NCI-H1930 (cell line): Measurements from ENCODE around the gene GNG7.
"Not testable (repeated sequence)": the region's sequence is repeated elsewhere in the genome, so short reads cannot be mapped to it uniquely, and the experiment has no call there.

Experiments used
- DNase-seq, 2 experiments: peaks; one replicate each; lab custom pipeline; 2025; lab: John Stamatoyannopoulos, UW

GNG7 gene

DNA sequence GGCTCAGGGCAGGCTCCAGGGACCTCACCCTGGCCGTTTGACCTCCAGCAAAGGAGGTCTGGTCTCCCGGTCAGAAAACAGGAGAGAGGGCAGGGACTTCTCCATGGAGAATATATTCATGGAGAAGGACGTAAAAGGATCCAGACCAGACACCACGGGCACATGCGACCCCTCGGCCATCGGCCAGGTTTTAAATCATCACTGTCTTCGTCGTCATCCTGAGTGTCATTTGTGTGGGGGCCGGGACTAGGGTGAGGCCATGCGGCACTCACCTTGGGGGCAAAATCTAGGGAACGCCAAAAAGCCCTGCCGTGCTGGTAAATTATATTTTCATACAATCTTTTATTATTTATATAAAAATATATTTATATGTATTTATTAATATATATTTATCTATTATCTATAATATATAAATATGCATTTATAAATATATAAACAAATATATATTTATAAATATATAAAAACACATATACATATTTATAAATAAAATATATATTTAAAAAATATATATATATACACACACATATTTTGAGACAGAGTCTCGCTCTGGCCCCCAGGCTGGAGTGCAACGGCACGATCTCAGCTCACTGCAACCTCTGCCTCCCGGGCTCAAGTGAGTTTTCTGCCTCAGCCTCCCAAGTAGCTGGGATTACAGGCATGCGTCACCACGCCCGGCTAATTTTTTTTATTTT is 151.2 kb downstream of the GNG7 start:
- DNase-seq, result no peak

- DNase-seq, result no peak
Measured at GRCh38 chr19:2550431-2551171, 151.9 kb downstream of the GNG7 start.

- no peak for DNase-seq
Measured at GRCh38 chr19:2549701-2550191, 152.7 kb downstream of the GNG7 start.

DNA sequence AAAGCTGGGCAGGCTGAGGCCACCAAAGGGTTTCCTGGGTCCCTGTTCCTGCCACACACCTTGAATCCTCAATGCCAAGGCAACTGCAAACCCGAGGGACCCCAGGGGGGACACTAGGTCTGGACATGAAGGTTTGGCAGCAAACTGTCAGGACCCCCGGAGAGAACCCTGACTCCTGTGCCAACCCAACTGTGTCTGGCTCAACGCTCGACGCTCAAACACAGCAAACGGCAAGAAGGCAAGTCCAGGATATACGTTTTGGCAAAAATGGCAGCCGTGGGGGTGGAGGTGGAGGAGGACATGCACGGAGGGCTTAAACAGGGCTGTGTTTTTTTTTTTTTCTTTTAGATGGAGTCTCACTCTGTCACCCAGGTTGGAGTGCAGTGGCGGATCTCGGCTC is 153.5 kb downstream of the GNG7 start:
- DNase-seq, result no peak

DNA sequence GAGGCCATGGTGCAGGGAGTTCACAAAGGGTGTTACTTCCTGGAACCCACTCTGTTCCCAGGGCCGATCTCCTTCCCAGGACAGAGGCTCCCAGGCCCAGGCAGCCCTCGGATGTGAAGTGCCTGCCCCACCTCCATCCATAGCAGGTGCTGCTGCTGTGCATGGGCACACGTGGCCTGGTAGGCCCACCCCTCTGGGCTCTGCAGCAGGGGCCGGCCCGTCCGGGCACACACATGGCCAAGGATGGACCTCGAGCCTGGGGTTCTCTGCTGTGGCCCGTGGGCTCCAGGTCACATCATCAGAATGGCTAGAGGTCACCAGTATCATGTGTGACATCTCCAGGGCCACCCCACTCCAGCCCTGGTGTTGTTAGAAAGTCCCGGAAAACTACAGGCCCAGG is 154.8 kb downstream of the GNG7 start:
- DNase-seq, result no peak

DNA sequence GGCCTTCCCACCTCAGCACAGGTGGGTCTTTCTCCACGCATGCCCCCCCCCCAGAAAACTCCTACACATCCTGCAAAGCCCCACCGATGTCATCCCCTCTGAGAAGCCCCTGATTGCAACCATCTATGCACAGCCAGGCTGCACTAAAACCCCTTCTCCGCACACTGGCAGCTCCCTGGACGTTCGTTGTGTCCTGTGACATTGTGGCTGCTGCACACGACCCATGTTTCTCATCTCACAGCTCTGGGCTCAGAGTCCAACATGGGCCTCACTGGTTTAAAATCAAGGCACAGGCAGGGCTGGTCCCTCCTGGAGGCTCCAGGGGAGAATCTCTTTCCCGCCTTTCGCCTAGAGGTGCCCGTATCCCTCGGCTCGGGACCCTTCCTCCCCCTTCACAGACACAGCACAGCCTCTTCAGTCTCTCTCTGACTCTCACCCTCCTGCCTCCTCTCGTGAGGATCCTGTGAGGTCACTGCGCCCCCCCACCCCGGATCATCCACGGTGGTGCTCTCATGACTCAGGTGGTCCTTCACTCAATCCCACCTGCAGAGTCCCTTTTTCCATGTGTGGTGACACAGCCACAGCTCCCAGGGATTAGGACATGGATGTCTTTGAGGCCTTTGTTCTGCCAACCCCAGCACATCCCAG is 155.3 kb downstream of the GNG7 start:
- DNase-seq, result no peak

DNA sequence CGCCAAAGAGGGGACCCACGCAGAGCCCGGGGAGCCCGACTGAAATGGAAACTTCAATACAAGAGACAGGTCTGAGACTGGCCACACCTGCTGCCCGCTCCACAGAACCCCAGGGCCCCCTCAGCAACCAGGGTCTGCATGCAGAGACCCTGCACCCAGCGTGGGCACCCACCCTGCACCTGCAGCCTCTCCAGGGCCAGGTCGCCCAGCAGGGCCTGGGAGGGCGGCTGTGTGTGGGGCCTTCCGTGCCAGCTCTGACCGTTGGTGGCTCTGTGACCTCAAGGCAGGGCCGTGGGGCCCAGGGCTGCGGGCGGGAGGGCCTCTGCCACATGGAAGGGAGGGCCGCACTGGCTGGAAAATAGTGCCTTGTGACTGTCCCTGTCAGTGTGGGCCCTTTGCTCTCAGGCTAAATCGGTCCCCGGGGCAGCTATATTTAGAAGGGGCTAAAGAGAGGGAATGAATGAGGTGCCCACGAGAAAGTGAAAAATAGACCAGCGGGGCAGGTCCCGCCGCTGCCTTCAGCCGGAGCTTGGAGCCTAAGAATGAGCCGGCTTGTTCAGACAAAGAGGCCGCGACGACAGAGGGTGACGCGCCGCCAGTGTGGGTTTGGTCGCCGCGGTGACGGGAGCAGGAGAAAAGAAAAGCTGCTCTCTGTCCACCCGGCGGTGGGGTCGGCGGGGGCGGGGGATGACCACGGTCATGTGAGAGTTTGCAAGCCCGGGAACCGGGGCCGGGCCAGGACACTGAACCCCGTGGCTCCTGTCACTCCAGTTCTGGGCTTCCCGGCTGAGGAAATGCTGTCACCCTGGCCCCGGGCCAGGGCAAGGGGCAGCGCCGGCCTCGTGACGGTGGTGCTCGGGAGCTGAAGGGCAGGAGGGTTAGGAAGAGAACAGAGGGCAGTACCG is 156.1 kb downstream of the GNG7 start:
- DNase-seq, result no peak

DNA sequence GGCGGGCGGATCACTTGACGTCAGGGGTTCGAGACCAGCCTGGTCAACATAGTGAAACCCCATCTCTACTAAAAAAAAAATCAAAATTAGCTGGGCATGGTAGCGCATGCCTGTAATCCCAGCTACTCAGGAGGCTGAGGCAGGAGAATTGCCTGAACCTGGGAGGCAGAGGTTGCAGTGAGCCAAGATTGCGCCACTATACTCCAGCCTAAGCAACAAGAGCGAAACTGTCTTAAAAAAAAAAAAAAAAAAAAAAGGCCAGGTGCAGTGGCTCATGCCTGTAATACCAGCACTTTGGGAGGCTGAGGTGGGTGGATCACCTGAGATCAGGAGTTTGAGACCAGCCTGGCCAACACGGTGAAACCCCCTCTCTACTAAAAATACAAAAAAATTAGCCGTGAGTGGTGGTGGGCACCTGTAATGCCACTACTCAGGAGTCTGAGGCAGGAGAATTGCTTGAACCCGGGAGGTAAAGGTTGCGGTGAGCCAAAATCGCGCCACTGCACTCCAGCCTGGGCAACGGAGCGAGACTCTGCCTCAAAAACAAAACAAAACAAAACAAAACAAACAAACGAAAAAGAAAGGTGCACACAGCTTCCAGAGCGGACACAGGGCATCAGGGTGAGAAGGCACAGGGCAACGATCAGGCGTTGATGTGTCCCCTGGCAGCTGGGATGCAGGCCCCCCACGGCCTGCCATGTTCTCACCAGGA is 156.9 kb downstream of the GNG7 start:
- not testable (repeated sequence) for DNase-seq

DNA sequence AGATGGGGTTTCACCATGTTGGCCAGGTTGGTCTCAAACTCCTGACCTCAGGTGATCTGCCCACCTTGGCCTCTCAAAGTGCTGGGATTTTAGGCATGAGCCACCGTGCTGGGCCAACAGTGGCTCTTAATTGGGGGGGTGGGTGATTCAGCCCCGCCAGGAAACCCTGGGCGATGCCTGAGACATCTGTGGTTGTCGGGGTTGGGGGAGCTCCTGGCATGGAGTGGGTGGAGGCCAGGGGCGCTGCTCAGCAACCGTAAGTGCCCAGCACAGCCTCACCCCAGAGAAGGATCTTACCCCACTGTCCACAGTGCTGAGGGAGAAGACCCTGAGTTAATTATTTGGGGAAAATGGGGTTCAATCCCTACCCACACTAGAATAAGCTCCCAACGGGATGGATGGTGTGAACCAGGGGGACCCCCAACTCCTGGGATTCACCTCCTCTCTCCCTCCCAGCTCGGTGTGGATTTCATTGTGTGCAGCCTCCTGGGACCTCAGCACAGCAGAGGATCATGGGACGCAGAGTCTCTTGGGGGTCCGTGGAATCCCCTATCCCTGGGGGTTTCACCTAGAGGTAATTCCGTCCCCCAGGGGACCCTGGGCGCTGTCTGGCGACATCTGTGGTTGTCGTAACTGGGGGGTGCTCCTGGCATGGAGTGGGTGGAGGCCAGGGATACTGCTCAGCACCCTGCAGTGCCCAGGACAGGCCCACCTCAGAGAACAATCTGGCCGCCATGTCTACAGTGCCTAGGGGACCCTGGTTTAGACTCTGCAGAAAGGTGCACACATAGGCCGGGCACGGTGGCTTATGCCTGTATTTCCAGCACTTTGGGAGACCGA is 157.7 kb downstream of the GNG7 start:
- DNase-seq, result no peak

DNA sequence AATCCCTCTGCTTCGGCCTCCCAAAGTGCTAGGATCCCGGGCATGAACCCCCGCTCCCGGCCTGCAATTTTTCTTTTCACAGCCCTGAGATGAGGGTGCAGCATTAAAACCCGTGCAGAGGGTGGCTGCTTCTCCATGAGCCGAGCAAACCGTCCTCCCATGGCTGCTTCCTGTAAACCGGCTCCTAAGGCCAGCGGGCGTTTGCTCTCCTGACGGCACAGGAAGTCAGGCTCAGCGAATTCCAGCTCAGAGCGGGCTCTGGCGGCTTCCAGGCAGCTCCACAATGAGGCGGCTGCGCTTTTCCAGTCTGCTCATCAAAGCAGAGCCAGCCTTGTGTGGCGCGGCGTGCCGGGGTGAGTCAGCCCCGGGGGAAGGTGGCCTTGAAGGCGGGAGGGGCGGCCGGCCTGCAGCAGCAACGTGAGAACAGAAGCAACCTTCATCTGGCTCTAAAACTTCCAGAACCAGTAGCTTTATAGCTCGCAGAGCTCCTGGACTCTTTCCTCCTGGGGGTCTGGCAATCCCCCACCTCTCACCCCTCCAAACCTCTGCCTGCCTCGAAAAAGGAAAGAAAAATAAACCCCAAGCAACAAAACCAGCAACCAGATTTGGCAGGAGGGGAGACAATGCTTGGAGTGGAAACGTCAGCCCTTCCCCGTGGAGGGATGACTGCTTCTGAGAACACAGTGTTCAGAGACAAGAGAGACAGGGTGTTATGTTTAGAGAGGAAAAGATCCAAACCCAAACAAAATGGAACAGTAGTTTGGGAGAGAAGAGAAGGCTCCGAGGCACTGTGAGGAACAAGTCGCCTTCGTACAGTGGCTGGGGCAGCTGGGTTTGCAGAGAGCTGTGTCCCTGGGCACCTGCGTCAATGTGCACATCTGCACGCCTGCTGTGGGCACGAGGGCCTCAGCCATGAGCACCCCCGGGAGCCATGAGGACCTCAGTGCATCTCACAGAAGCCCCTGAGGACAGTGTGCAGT is 158.7 kb downstream of the GNG7 start:
- DNase-seq, result peak; percentile 11 to 49

- not testable (repeated sequence) for DNase-seq
Measured at GRCh38 chr19:2543072-2543462, 159.4 kb downstream of the GNG7 start.

GRCh38 chr19:2542341-2543069 is 160.0 kb downstream of the GNG7 start:
- no peak for DNase-seq

GRCh38 chr19:2540646-2541454 is 161.6 kb downstream of the GNG7 start:
- DNase-seq, result no peak

GRCh38 chr19:2540251-2540645 is 162.2 kb downstream of the GNG7 start:
- DNase-seq, result no peak

GRCh38 chr19:2538096-2538757 is 164.3 kb downstream of the GNG7 start:
- no peak for DNase-seq

- not testable (repeated sequence) for DNase-seq
Measured at GRCh38 chr19:2537584-2537983, 164.9 kb downstream of the GNG7 start.

DNA sequence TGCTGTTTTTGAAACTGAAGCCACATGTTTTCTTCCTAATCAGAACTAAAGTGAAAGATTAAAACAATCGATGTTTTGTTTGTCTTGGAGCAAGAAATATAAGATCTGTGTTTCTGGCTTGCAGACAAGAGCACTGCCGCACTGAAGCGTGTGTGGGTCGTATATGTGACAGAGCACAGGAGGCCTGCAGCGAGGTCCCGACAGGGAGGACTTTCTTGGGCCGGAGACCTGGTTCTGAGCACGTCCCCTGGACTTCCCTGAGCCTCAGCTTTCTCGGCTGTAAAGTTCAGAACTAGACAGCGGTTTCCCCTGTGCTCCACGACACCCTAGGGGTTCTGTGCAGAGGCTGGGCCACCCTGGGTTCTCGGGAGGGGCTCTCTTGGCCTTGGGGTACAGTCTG is 166.0 kb downstream of the GNG7 start:
- DNase-seq, result no peak
